Calu3 (cell line): ENCODE measurements around the gene TPSG1. TPM values are rescaled to one million over a fixed set of nuclear protein-coding genes. Genes with fewer than 3 reads are reported as not detected.

Experiments used
- BruUV-seq: library from RNA; stranded (reverse); fragments of 400-500 nt; replicated peaks from 2 replicates; lab custom pipeline; 2021; lab: Mats Ljungman, UMichigan
- CTCF ChIA-PET: fragments of 300-600 bp; sonication (Branson Sonifier 250); formaldehyde crosslinking; loops from one replicate; lab custom pipeline; 2022; ENCODE audit warnings: antibody characterized with exemption; lab: Charles Lee
- DNase-seq: peaks from one replicate; pipeline ENCODE4 v3.0.0; 2022
- H3K27ac Mint-ChIP-seq: one replicate; pipeline ENCODE4 v1.8.0; 2022; ENCODE audit warnings: mixed read lengths; ENCODE audit not compliant: unreplicated experiment
- H3K27me3 Mint-ChIP-seq: one replicate; pipeline ENCODE4 v1.8.0; 2022; ENCODE audit warnings: mixed read lengths; ENCODE audit not compliant: unreplicated experiment
- H3K36me3 Mint-ChIP-seq: one replicate; pipeline ENCODE4 v1.8.0; 2022; ENCODE audit warnings: mild to moderate bottlenecking, moderate library complexity, mixed read lengths; ENCODE audit not compliant: insufficient read depth, unreplicated experiment
- H3K4me1 Mint-ChIP-seq: one replicate; pipeline ENCODE4 v1.8.0; 2022; ENCODE audit warnings: mild to moderate bottlenecking, low read depth, mixed read lengths; ENCODE audit not compliant: unreplicated experiment
- H3K4me3 Mint-ChIP-seq: one replicate; pipeline ENCODE4 v1.8.0; 2022; ENCODE audit warnings: mild to moderate bottlenecking, low read depth, moderate library complexity, mixed read lengths; ENCODE audit not compliant: unreplicated experiment
- H3K9me3 Mint-ChIP-seq: one replicate; pipeline ENCODE4 v1.8.0; 2022; ENCODE audit warnings: low read depth, mixed read lengths; ENCODE audit not compliant: unreplicated experiment
- intact Hi-C: fragments of 100-400 bp; cut with micrococcal nuclease; formaldehyde crosslinking; loops from one replicate; pipeline ENCODE4 v1.10.0; 2022; ENCODE audit not compliant: unreplicated experiment
- total RNA-seq: library from RNA; stranded (reverse); gene quantifications from 2 replicates; pipeline ENCODE4 v1.2.3, GENCODE V29; 2022
- TF ChIP-seq, protein P1 (sequence below): fragments of 200-600 bp; IDR thresholded peaks from one replicate; pipeline ENCODE4 v1.8.0; 2022; ENCODE audit warnings: antibody characterized with exemption; ENCODE audit not compliant: unreplicated experiment

TPSG1 gene
- total RNA-seq, 1 experiment from 2014 or later = not detected

- intact Hi-C loops = no loop called here
- H3K9me3 Mint-ChIP-seq = no peaks in the 10 kb centered on the region
- DNase-seq = no peak
- H3K4me1 Mint-ChIP-seq = peaks cover 18% of the 10 kb centered on the region
- H3K27ac Mint-ChIP-seq = no peak overlapping the region
- CTCF ChIA-PET = no interaction called here
- BruUV-seq = no TSS peak
- peaks cover 93% of the 10 kb centered on the region for H3K27me3 Mint-ChIP-seq
- no peak overlapping the region for H3K4me3 Mint-ChIP-seq
- H3K36me3 Mint-ChIP-seq = no peaks in the 10 kb centered on the region
- TF ChIP-seq, protein P1, sequence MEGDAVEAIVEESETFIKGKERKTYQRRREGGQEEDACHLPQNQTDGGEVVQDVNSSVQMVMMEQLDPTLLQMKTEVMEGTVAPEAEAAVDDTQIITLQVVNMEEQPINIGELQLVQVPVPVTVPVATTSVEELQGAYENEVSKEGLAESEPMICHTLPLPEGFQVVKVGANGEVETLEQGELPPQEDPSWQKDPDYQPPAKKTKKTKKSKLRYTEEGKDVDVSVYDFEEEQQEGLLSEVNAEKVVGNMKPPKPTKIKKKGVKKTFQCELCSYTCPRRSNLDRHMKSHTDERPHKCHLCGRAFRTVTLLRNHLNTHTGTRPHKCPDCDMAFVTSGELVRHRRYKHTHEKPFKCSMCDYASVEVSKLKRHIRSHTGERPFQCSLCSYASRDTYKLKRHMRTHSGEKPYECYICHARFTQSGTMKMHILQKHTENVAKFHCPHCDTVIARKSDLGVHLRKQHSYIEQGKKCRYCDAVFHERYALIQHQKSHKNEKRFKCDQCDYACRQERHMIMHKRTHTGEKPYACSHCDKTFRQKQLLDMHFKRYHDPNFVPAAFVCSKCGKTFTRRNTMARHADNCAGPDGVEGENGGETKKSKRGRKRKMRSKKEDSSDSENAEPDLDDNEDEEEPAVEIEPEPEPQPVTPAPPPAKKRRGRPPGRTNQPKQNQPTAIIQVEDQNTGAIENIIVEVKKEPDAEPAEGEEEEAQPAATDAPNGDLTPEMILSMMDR = no peak
Observed at GRCh38 chr16:1222553-1223354, 2.3 kb downstream of the TPSG1 start.

GRCh38 chr16:1221628-1222552 is 3.2 kb downstream of the TPSG1 start:
- no TSS peak for BruUV-seq
- CTCF ChIA-PET = no interaction called here
- intact Hi-C loops = no loop called here
- Mint-ChIP-seq H3K4me3 (no peak overlapping the region), H3K36me3 (no peaks in the 10 kb centered on the region), H3K9me3 (no peaks in the 10 kb centered on the region), H3K27me3 (peaks cover 93% of the 10 kb centered on the region), H3K4me1 (peaks cover 18% of the 10 kb centered on the region), H3K27ac (no peak overlapping the region)
- TF ChIP-seq, protein P1 = no peak
- DNase-seq = peak; percentile 47

GRCh38 chr16:1220841-1221627 is 4.0 kb downstream of the TPSG1 start:
- CTCF ChIA-PET = no interaction called here
- TF ChIP-seq, protein P1 = no peak
- H3K4me3 Mint-ChIP-seq = no peak overlapping the region
- H3K27me3 Mint-ChIP-seq = peaks cover 96% of the 10 kb centered on the region
- no TSS peak for BruUV-seq
- intact Hi-C loops = no loop called here
- H3K4me1 Mint-ChIP-seq = peaks cover 18% of the 10 kb centered on the region
- H3K36me3 Mint-ChIP-seq = no peaks in the 10 kb centered on the region
- no peaks in the 10 kb centered on the region for H3K9me3 Mint-ChIP-seq
- DNase-seq = peak; percentile 24
- H3K27ac Mint-ChIP-seq = no peak overlapping the region

DNA sequence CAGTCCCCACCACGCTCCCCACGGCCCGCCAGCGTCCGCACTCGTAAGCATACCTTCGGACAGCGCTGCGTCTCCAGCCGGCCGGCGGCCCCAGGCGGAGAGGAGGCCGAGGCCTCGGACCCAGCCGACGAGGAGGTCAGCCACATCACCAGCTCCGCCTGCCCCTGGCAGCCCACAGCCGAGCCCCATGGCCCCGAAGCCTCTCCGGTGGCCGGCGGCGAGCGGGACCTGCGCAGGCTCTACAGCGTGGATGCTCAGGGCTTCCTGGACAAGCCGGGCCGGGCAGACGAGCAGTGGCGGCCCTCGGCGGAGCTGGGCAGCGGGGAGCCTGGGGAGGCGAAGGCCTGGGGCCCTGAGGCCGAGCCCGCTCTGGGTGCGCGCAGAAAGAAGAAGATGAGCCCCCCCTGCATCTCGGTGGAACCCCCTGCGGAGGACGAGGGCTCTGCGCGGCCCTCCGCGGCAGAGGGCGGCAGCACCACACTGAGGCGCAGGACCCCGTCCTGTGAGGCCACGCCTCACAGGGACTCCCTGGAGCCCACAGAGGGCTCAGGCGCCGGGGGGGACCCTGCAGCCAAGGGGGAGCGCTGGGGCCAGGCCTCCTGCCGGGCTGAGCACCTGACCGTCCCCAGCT is 4.9 kb downstream of the TPSG1 start:
- Mint-ChIP-seq H3K4me3 (no peak overlapping the region), H3K27ac (no peak overlapping the region)
- intact Hi-C loops = no loop called here

More for the DNA sequence above, 4.9 kb downstream of the TPSG1 start:
- no peak for DNase-seq
- CTCF ChIA-PET = no interaction called here
- TF ChIP-seq, protein P1 = no peak
- Mint-ChIP-seq H3K36me3 (no peaks in the 10 kb centered on the region), H3K27me3 (peaks cover 96% of the 10 kb centered on the region), H3K4me1 (peaks cover 11% of the 10 kb centered on the region), H3K9me3 (no peaks in the 10 kb centered on the region)
- no TSS peak for BruUV-seq
